Measurements from ENCODE around the gene AKAP6.

AKAP6 gene

GRCh38 chr14:32514681-32515080 is 185.6 kb downstream of the AKAP6 start:
- H3K9ac ChIP-seq (ENCODE audit: low read depth, low read length) = no peak overlapping the region
- H3K27me3 ChIP-seq (ENCODE audit: insufficient read depth, low read length) = no peaks in the 10 kb centered on the region
- no peaks in the 10 kb centered on the region for H3K36me3 ChIP-seq (ENCODE audit: insufficient read depth, low read length)
- no peaks in the 10 kb centered on the region for H3K4me1 ChIP-seq (ENCODE audit: insufficient read depth, low read length)
- no peak overlapping the region for H3K4me3 ChIP-seq (ENCODE audit: low read length)
- no peak overlapping the region for H3K27ac ChIP-seq (ENCODE audit: low read depth, low read length)
- H3K9me3 ChIP-seq (ENCODE audit: insufficient read depth, low read depth, low read length) = 0 out of 2 replicates have a peak, but pooled peaks cover 9% of the 10 kb centered on the region

DNA sequence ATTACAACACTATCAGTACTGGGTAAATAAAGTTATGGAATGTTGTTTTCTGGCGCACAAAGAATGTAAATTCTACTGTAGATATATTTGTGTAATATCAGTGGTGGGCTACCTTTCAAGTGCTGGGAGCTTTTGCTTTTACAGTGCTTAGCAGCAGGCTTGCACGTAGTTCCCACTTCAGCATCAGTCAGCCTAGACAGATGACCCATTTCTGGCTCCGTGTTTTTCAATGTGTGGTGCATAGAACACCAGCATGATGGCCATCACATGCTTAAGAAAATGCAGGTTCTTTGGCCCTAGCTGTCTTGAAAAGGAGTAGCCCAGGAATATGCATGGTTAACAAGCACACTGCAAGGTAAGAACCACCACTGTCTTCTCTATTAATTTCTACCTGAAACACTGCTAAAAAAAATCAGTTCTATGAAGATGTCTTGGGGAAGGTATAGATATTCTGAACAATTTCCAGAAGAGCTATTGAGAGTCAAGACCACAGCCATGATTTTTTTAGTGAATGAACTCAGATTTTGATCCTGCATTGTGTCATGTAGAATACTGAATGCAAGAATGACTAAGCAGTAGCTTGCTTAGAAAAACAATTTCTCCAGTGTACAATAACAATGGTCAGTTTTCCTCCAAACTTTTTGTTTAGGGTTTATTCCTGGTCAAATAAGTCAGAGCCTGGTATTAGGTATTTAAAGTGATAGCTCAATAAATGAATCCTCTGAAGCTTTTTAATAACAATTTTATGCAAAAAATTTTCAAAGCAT is 195.7 kb downstream of the AKAP6 start:
- Histone ChIP-seq H3K9me3 (ENCODE audit: insufficient read depth, low read depth, low read length) (no peaks in the 10 kb centered on the region), H3K36me3 (ENCODE audit: insufficient read depth, low read length) (no peaks in the 10 kb centered on the region), H3K27ac (ENCODE audit: low read depth, low read length) (no peak overlapping the region), H3K4me3 (ENCODE audit: low read length) (no peak overlapping the region), H3K9ac (ENCODE audit: low read depth, low read length) (no peak overlapping the region), H3K4me1 (ENCODE audit: insufficient read depth, low read length) (no peaks in the 10 kb centered on the region), H3K27me3 (ENCODE audit: insufficient read depth, low read length) (no peaks in the 10 kb centered on the region)
- WGBS = 93% methylated on average over 3 of the region's 3 CpGs

- no peaks in the 10 kb centered on the region for H3K27me3 ChIP-seq (ENCODE audit: insufficient read depth, low read length)
- H3K4me1 ChIP-seq (ENCODE audit: insufficient read depth, low read length) = no peaks in the 10 kb centered on the region
- no peaks in the 10 kb centered on the region for H3K36me3 ChIP-seq (ENCODE audit: insufficient read depth, low read length)
- no peak overlapping the region for H3K4me3 ChIP-seq (ENCODE audit: low read length)
- H3K9ac ChIP-seq (ENCODE audit: low read depth, low read length) = no peak overlapping the region
- 94% methylated on average over 2 of the region's 2 CpGs for WGBS
- H3K9me3 ChIP-seq (ENCODE audit: insufficient read depth, low read depth, low read length) = no peaks in the 10 kb centered on the region
- H3K27ac ChIP-seq (ENCODE audit: low read depth, low read length) = no peak overlapping the region
Measured at GRCh38 chr14:32525591-32525990, 196.5 kb downstream of the AKAP6 start.

GRCh38 chr14:32530800-32531199 is 201.7 kb downstream of the AKAP6 start:
- H3K36me3 ChIP-seq (ENCODE audit: insufficient read depth, low read length) = no peaks in the 10 kb centered on the region
- H3K27me3 ChIP-seq (ENCODE audit: insufficient read depth, low read length) = no peaks in the 10 kb centered on the region
- H3K9me3 ChIP-seq (ENCODE audit: insufficient read depth, low read depth, low read length) = no peaks in the 10 kb centered on the region
- H3K4me1 ChIP-seq (ENCODE audit: insufficient read depth, low read length) = no peaks in the 10 kb centered on the region
- no peak overlapping the region for H3K27ac ChIP-seq (ENCODE audit: low read depth, low read length)
- no peak overlapping the region for H3K9ac ChIP-seq (ENCODE audit: low read depth, low read length)
- 54% methylated on average over 1 of the region's 1 CpG for WGBS
- no peak overlapping the region for H3K4me3 ChIP-seq (ENCODE audit: low read length)

GRCh38 chr14:32531942-32532515 is 202.9 kb downstream of the AKAP6 start:
- 82% methylated on average over 2 of the region's 2 CpGs for WGBS

GRCh38 chr14:32534145-32534544 is 205.0 kb downstream of the AKAP6 start:
- no peaks in the 10 kb centered on the region for H3K27me3 ChIP-seq (ENCODE audit: insufficient read depth, low read length)
- no peaks in the 10 kb centered on the region for H3K36me3 ChIP-seq (ENCODE audit: insufficient read depth, low read length)
- H3K27ac ChIP-seq (ENCODE audit: low read depth, low read length) = no peak overlapping the region
- H3K9me3 ChIP-seq (ENCODE audit: insufficient read depth, low read depth, low read length) = no peaks in the 10 kb centered on the region
- no peak overlapping the region for H3K9ac ChIP-seq (ENCODE audit: low read depth, low read length)
- H3K4me3 ChIP-seq (ENCODE audit: low read length) = no peak overlapping the region
- H3K4me1 ChIP-seq (ENCODE audit: insufficient read depth, low read length) = no peaks in the 10 kb centered on the region
- WGBS = 95% methylated on average over 3 of the region's 3 CpGs

More at GRCh38 chr14:32531942-32532515, 202.9 kb downstream of the AKAP6 start:
- Histone ChIP-seq H3K9me3 (ENCODE audit: insufficient read depth, low read depth, low read length) (no peaks in the 10 kb centered on the region), H3K36me3 (ENCODE audit: insufficient read depth, low read length) (no peaks in the 10 kb centered on the region), H3K9ac (ENCODE audit: low read depth, low read length) (no peak overlapping the region), H3K27me3 (ENCODE audit: insufficient read depth, low read length) (no peaks in the 10 kb centered on the region), H3K27ac (ENCODE audit: low read depth, low read length) (no peak overlapping the region), H3K4me1 (ENCODE audit: insufficient read depth, low read length) (no peaks in the 10 kb centered on the region), H3K4me3 (ENCODE audit: low read length) (no peak overlapping the region)

GRCh38 chr14:32536175-32536574 is 207.1 kb downstream of the AKAP6 start:
- 91% methylated on average over 2 of the region's 2 CpGs for WGBS

GRCh38 chr14:32537166-32537565 is 208.1 kb downstream of the AKAP6 start:
- Histone ChIP-seq H3K9ac (ENCODE audit: low read depth, low read length) (no peak overlapping the region), H3K4me1 (ENCODE audit: insufficient read depth, low read length) (no peaks in the 10 kb centered on the region), H3K27ac (ENCODE audit: low read depth, low read length) (no peak overlapping the region), H3K4me3 (ENCODE audit: low read length) (no peak overlapping the region), H3K27me3 (ENCODE audit: insufficient read depth, low read length) (no peaks in the 10 kb centered on the region), H3K9me3 (ENCODE audit: insufficient read depth, low read depth, low read length) (no peaks in the 10 kb centered on the region), H3K36me3 (ENCODE audit: insufficient read depth, low read length) (no peaks in the 10 kb centered on the region)
- 92% methylated on average over 4 of the region's 4 CpGs for WGBS

More at GRCh38 chr14:32536175-32536574, 207.1 kb downstream of the AKAP6 start:
- no peak overlapping the region for H3K27ac ChIP-seq (ENCODE audit: low read depth, low read length)
- H3K9ac ChIP-seq (ENCODE audit: low read depth, low read length) = no peak overlapping the region
- H3K27me3 ChIP-seq (ENCODE audit: insufficient read depth, low read length) = no peaks in the 10 kb centered on the region
- no peaks in the 10 kb centered on the region for H3K9me3 ChIP-seq (ENCODE audit: insufficient read depth, low read depth, low read length)
- no peaks in the 10 kb centered on the region for H3K4me1 ChIP-seq (ENCODE audit: insufficient read depth, low read length)
- H3K36me3 ChIP-seq (ENCODE audit: insufficient read depth, low read length) = no peaks in the 10 kb centered on the region
- H3K4me3 ChIP-seq (ENCODE audit: low read length) = no peak overlapping the region

DNA sequence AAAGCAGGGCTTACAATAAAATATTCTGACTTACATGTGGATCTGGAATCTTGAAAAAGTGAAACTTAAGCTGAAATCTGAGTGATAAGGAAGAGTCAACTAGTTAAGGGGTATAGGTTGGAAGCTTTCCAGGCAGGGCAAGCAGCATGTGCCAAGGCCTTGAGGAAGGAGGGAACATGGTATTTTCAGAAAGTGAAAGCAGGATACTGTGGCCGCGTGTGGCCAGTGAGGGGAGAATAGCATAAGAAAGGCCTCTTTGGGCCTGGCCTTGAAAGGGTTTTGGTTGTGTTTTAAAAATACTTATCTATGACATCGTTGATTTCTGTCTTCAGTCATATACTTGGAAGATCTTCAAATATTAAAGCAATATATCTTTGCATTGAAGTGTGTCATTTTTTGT is 213.4 kb downstream of the AKAP6 start:
- H3K4me1 ChIP-seq (ENCODE audit: insufficient read depth, low read length) = no peaks in the 10 kb centered on the region
- H3K9ac ChIP-seq (ENCODE audit: low read depth, low read length) = no peak overlapping the region
- no peak overlapping the region for H3K4me3 ChIP-seq (ENCODE audit: low read length)
- no peaks in the 10 kb centered on the region for H3K9me3 ChIP-seq (ENCODE audit: insufficient read depth, low read depth, low read length)
- H3K27me3 ChIP-seq (ENCODE audit: insufficient read depth, low read length) = no peaks in the 10 kb centered on the region
- no peak overlapping the region for H3K27ac ChIP-seq (ENCODE audit: low read depth, low read length)
- H3K36me3 ChIP-seq (ENCODE audit: insufficient read depth, low read length) = no peaks in the 10 kb centered on the region
- 76% methylated on average over 2 of the region's 3 CpGs for WGBS

DNA sequence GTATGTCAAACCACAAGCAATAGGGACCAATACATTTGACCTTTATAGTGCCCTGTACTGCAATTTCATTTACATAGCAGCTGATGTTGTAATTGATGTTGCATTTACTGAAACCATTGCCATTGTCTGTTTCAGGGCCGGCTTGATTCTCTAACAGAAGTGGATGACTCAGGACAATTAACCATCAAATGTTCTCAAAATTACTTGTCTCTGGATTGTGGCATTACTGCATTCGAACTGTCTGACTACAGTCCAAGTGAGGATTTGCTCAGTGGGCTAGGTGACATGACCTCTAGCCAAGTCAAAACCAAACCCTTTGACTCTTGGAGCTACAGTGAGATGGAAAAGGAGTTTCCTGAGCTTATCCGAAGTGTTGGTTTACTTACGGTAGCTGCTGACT is 216.0 kb downstream of the AKAP6 start:
- Histone ChIP-seq H3K4me1 (ENCODE audit: insufficient read depth, low read length) (no peaks in the 10 kb centered on the region), H3K4me3 (ENCODE audit: low read length) (no peak overlapping the region), H3K27me3 (ENCODE audit: insufficient read depth, low read length) (no peaks in the 10 kb centered on the region), H3K27ac (ENCODE audit: low read depth, low read length) (no peak overlapping the region), H3K9ac (ENCODE audit: low read depth, low read length) (no peak overlapping the region), H3K36me3 (ENCODE audit: insufficient read depth, low read length) (no peaks in the 10 kb centered on the region), H3K9me3 (ENCODE audit: insufficient read depth, low read depth, low read length) (no peaks in the 10 kb centered on the region)
- 88% methylated on average over 4 of the region's 4 CpGs for WGBS

DNA sequence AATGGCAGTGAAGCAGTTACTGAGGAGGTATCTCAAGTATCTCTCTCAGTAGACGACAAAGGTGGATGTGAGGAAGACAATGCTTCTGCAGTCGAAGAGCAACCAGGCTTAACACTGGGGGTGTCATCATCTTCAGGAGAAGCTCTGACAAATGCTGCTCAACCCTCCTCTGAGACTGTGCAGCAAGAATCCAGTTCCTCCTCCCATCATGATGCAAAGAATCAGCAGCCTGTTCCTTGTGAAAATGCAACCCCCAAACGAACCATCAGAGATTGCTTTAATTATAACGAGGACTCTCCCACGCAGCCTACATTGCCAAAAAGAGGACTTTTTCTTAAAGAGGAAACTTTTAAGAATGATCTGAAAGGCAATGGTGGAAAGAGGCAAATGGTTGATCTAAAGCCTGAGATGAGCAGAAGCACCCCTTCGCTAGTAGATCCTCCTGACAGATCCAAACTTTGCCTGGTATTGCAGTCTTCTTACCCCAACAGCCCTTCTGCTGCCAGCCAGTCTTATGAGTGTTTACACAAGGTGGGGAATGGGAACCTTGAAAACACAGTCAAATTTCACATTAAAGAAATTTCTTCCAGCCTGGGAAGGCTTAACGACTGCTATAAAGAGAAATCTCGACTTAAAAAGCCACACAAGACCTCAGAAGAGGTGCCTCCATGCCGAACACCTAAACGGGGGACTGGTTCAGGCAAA is 216.6 kb downstream of the AKAP6 start:
- Histone ChIP-seq H3K36me3 (ENCODE audit: insufficient read depth, low read length) (no peaks in the 10 kb centered on the region), H3K4me3 (ENCODE audit: low read length) (no peak overlapping the region), H3K27me3 (ENCODE audit: insufficient read depth, low read length) (no peaks in the 10 kb centered on the region), H3K9ac (ENCODE audit: low read depth, low read length) (no peak overlapping the region), H3K27ac (ENCODE audit: low read depth, low read length) (no peak overlapping the region), H3K4me1 (ENCODE audit: insufficient read depth, low read length) (no peaks in the 10 kb centered on the region), H3K9me3 (ENCODE audit: insufficient read depth, low read depth, low read length) (no peaks in the 10 kb centered on the region)
- 91% methylated on average over 8 of the region's 10 CpGs for WGBS

Measured in HUES64 (cell line).